ENCODE measurements around the gene SPDYE18. TPM values are rescaled to one million over a fixed set of nuclear protein-coding genes. Genes with fewer than 3 reads are reported as not detected.
"Not testable (repeated sequence)": the region's sequence is repeated elsewhere in the genome, so short reads cannot be mapped to it uniquely, and the experiment has no call there.

SPDYE18 gene, protein sequence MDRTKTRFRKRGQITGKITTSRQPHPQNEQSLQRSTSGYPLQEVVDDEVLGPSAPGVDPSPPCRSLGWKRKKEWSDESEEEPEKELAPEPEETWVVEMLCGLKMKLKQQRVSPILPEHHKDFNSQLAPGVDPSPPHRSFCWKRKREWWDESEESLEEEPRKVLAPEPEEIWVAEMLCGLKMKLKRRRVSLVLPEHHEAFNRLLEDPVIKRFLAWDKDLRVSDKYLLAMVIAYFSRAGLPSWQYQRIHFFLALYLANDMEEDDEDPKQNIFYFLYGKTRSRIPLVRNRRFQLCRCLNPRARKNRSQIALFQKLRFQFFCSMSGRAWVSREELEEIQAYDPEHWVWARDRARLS
- 1 to 10 TPM in 4 of 5 donors, under 1 TPM in 1; 0.72 to 2.3 (median 1.1) TPM for polyA plus RNA-seq (ENCODE audit: insufficient read depth in 1 of 5, insufficient read length in 5 of 5, low replicate concordance in 1 of 5)
- long read RNA-seq, donor 1 = 0 reads
- long read RNA-seq, donor 2 = 0 reads
- long read RNA-seq, donor 3 = 0 reads
- long read RNA-seq, donor 4 = 0 reads
- long read RNA-seq, donor 5 = 0 reads
- long read RNA-seq, donor 6 = 0 reads
- long read RNA-seq, donor 7 = 0 reads
- long read RNA-seq, donor 8 = 0 reads

DNA sequence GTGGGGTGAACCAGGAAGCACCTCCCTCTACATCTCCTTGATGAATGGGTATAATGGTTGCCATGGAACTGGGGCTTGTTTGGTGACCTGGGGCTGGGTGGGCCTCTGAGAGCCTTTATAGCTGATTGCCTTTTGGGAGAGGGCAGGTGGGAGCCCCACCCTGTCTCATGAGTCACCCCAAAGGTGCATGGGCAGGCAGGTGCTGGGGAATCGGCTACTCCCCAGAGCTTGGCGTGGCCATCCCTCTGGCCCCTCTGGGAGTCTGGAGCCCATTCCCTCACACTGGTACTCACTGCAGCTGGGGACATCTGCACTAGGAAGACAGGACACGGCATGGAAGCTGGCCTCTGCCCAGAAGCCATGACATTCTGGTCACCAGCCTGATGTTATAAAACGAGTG, at the start of gene SPDYE18:
SPDYE18 (minus strand) TSS at position 2 of the 400 bp plus-strand sequence. CDS start 2,046 bp downstream, outside the sequence.
- DNase-seq = not testable (repeated sequence)

DNA sequence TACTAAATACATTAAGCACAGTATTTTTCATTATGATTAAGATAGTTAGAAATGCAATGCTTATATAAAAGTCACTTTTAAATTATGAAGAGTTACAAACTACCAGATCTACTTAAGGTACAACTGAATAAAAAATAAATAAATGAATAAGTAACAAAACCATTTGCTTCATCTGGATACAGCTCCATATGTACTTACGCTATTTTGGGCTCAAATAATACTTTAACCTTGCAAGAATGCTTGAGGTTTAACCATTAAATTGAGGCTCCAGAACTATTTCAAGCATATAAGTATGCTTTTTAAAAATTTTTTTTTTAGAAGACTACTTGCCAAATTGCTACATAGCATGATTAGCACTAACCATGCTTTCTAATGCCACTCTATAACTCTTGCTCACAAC, 46.0 kb upstream of the SPDYE18 start:
- not testable (repeated sequence) for DNase-seq

DNA sequence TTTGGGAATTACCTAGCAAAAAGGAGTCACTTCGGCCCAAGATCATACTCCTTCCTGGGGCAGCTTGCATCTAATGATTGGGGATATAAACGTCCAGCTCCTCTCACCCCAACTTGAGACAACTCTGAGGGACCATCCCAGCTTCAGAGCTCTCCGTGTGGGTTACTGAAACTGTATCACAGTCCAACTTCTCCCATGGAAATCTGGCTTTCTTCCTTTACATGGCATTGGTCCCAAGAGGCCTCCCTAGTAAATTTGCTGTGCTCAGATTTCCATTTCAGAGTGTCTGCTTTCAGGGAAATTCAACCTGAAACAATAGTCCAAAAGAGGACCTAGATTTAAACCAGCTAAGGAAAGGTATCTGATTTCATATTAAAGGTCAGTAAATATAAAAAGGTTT, 45.3 kb upstream of the SPDYE18 start:
- peak in 1 of 2 donors; percentile 14 for DNase-seq

DNA sequence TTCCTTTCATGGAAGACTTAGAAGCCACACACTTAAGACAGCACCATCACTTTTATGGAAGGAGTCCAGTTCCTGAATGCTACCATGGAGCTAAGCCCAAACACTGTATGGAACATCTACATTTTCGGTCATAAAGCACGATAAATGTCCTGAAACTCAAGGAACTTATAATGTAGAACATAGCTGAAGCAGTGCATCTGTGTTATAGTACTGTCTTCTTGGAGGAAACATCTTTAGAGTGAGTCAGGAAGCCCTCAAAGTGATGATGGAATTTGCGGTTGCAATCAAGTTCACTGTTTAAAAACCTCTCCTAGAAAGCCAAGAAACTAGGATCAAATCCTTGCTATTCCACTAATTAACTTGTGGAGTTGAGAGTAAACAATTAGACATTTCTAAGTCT, 43.5 kb upstream of the SPDYE18 start:
- DNase-seq = not testable (repeated sequence)

DNA sequence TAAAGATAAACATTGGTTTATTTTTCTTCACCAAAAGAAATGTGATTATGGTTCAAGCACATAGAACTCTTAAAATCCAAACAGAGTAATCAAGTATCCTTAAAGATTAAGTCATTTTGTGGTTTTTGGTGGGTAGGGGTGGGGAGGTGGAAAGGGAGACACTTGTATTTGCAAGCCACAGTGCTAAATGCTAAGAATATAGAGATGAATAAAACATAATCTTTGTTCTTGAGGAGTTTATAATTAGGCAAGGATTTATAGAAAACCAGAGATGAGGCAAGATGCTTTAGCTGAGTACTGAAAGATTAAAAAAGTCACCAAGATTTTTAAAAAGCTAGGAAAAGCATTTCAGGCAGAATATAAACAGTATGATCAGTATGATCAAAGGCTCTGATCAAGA, 40.3 kb upstream of the SPDYE18 start:
- DNase-seq = not testable (repeated sequence)

DNA sequence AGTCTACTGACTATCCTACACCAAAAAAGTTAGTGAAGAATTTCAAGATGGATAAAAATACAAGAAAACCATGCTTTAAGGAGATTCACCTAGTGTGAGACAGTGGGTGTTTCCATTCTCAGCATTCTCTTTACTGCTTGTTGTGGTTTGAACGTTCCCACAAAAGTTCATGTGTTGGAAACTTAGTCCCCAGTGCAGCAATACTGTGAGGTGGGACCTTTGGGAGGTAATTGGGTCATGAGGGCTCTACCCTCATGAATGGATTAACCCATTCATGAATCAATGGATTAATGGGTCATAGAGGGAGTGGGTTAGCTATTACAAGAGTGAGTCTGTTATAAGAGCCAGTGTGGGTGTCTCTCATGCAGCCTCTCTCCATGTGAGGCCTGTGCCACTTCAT, 38.8 kb upstream of the SPDYE18 start:
- DNase-seq = not testable (repeated sequence)

DNA sequence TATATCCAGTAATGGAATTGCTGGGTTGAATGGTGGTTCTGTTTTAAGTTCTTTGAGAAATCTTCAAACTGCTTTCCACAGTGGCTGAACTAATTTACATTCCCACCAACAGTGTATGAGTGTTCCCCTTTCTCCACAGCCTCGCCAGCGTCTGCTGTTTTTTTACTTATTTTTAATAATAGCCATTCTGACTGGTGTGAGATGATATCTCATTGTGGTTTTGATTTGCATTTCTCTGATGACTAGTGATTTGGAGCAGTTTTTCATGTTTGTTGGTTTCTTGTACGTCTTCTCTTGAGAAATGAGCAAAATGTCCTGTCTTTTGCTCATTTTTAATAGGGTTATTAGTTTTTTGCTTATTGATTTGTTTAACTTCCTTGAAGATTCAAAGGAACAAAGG, 38.1 kb upstream of the SPDYE18 start:
- not testable (repeated sequence) for DNase-seq

DNA sequence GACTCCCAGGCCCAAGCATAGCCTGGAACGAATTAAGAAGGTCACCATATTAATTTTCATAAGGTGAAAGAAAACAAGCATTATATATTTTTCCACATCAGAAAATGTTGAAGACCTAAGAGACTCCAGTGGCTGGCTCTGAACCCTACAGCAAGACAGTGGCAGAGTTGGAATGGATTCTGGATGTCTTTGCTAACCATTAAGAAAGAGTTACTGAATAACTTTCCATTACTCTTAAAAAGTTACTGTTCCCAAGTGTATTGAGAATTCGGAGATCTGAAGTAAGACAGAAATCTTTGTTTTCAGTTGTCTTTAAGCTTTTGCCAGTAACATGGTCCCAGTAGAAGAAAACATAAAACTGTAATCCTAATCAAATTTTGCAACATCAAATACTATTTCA, 29.9 kb upstream of the SPDYE18 start:
- not testable (repeated sequence) for DNase-seq

DNA sequence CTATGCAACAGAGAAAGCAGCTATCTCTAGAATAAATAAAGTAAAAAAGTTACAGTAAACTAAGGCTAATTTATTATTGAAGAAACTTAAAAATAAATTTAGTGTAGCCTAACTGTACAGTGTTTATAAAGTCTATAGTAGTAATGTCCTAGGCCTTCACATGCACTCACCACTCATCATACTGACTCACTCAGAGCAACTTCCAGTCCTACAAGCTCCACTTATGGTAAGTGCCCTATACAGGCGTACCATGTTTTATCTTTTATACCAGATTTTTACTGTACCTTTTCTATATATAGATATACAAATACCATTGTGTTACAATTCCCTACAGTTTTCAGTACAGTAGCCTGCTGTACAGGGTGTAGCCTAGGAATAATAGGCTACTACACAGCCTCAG, 19.8 kb upstream of the SPDYE18 start:
- not testable (repeated sequence) for DNase-seq

DNA sequence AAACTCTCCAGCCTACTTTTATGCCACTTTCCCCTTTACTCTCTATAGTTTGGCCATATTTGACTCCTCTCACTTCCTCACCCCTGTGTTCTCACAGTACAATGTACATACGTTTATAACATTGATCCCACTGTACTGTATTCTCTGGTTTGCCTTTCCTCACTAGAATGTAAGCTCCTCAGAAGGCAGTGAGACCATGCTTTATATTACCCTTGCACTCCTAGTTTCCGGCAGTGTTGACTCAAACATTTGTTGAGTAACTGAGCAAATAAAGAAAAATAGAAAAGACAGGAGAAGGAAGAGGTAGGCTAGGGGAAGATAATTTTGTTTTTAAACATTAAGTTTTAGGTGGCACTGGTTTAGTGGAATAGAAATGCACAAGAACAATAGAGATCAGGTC, 17.9 kb upstream of the SPDYE18 start:
- not testable (repeated sequence) for DNase-seq

DNA sequence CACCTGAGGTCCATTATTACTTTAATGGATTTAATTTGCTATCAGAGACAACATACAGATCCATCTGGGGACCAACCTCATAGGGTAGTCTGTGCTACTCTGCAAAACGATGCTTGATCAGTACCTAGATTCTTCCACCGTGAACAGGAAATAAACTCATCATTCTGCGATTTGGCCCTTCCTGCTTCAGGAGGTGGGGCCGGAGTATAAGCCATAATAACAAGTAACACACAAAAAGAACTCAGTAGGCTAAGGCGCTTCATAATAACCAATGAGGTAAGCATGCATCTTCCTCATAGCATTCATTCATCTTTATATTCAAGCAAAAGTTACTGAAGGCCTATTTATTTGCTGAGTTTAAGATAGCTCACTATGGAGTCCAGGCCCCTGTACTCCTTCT, 17.3 kb upstream of the SPDYE18 start:
- DNase-seq = not testable (repeated sequence)

DNA sequence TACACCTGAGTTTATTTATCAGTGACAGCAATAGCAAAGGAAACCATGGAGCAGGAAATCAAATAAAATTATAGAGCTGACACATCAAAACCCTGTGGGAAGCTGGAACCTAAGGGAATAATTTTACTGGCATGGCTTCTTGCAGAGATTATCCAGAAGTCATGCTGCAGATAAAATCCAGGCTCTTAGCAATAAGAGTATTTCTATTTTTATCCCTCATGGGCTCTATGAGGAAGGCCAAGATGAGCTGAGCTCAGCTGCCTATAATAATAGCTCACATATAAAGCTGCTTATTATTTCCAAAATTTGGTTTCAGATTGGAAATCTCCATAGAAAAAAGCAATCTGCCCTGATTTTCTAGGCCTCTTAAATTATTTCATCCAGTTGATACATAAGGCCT, 16.8 kb upstream of the SPDYE18 start:
- DNase-seq = not testable (repeated sequence)

DNA sequence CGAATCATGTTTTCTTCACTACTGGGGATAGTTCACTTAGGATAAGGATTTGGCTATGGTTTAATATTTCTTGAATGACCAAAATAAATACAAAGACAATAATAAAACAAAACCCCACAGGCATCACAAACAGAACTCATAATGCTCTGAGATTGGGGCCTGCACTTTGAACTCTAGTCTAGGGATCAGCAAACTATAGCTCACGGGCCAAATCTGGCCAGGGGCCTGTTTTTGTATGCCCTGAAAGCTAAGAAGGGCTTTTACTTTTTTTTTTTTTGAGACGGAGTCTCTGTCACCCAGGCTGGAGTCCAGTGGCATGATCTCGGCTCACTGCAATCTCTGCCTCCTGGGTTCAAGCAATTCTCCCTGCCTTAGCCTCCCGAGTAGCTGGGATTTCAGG, 14.7 kb upstream of the SPDYE18 start:
- not testable (repeated sequence) for DNase-seq

DNA sequence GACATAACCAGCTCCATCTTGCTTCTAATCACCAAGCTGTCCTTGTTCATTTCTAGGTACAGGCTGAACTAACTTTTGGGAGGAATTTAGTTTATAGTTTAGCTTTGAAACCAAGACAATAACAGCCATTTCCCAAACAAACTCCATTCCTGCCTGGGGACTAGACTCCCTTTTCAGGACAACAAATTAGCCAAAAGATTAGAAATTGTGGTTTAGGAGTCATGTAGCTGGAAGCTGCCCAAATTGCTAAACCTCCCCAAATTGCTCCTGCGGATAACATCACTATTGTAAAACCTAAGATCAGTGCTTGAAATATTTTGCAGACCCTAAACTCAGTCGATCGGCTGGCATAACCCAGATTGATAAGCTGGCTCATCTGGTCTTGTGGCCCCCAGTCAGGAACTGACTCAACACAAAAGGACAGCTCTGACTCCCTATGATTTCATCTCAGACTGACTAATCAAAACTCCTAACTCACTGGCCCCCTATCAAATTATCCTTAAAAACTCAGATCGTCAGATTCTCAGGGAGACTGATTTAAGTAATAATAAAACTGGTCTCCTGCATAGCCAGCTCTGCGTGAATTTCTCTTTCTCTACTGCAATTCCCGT, 12.5 kb upstream of the SPDYE18 start:
- DNase-seq = not testable (repeated sequence)

DNA sequence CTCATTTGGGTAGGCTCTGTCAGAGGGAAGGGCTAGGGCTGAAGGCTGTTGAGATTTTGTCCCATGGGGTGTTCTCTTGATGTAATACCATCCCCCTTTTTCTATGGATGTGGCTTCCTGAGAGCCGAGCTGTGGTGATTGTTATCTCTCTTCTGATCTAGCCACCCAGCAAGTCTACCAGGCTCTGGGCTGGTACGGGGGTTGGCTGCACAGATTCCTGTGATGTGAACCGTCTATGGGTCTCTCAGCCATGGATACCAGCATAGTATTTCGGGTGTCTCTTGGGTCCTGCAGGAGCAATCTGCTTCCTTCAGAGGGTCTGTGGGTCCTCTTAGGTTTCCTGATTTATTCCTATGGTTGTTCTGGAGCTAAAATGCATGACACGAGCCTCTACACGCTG, 8.8 kb upstream of the SPDYE18 start:
- DNase-seq = not testable (repeated sequence)

DNA sequence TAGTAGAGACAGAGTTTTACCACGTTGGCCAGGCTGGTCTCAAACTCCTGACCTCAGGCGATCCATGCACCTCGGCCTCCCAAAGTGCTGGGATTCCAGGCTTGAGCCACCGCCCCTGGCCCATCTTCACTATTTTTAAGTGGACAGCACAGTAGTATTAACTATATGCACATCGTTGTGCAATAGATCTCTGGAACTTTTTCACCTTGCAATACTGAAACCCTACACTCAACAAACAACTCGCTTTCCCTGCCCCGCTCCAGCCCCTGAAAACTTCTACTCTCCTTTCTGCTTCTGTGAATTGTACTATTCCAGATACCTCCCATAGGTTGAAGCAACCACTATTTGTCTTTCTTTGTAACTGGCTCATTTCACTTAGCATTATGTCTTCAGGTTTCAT, 3.5 kb upstream of the SPDYE18 start:
- not testable (repeated sequence) for DNase-seq

DNA sequence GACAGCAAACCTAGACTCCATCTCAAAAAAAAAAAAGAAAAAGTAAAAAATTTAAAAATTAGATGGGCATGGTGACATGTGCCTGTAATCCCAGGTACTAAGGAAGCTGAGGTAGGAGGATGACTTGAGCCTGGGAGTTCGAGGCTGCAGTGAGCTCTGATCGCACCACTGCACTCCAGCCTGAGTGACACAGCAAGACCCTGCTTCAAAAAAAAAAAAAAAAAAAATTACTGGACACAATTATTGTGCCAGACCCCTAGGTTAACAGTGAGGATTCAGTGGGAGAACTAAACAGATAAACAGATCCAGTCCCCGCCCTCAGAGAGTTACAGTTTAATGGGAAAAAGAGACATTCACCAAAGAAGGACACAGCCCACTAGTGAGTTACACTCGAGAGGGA, 1.4 kb upstream of the SPDYE18 start:
- DNase-seq = not testable (repeated sequence)

DNA sequence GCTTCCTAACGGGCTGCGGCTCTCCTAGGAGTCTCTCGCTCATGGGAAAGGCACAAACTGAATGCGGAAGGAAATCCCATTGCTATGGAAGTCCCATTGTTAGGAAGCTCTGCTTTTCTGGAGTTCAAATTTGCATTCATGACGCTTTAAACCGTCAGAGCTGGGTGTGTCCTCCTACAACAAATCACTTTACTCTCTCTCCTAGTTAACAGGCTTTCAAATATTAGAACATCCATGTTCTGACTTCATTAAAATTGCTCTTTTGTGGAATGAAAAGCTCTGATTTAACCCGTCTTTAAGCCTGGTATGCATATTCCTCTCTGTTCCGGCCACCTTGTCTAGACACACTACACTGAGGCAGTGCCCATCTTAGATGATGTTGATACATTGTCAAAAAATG, 30.1 kb downstream of the SPDYE18 start, which contains the start of gene SPDYE17:
SPDYE17 (minus strand) TSS at position 101 of the 400 bp plus-strand sequence. CDS start 1,791 bp downstream, outside the sequence.
- DNase-seq = not testable (repeated sequence)

DNA sequence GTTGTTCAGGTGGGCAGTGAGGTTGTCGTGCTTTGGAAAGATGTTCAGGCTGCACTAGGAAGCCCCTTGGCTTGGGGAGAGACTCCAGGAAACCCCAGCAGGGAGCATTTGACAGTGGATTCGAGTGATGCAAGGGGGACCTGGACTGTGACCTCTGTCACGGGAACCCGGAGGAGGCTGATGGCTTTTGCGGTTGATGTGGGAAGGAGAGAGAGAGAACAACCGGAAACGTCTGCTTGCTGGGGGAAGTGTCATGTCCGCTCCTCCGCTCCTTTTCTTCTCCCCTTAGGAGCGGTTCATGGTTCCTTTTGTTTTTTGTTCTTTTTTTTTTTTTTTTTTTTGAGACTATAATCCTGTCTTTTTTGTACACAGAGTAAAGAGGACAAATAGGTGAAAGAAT, 36.0 kb downstream of the SPDYE18 start:
- not testable (repeated sequence) for DNase-seq

DNA sequence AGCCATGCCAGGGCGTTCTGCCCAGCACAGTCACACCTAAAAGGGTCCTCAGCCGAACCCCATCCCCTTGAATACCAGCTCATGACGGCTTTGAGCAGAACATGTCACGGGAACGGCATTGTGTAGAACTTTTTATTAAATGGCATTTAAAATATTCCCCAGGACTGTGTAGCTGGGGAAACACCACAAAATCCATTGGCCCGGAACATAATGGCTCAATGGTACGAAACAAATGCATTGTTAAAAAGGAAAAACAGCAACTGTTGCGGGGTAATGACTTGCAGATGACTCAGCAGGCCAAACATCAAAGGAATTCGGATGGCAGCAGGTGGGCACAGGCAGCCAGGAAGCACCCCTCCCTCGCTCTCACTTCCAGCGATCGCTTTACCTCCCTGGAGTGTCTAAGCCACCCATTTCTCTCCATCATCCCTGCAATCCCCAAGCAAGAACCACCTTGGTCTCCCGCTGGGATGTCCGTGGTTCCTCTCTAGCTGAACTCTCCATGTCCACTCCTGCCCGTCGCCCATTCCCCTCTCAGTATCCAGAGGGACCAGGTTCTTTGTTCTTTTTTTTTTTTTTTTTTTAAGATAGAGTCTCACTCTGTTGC, 52.2 kb downstream of the SPDYE18 start:
- not testable (repeated sequence) for DNase-seq

DNA sequence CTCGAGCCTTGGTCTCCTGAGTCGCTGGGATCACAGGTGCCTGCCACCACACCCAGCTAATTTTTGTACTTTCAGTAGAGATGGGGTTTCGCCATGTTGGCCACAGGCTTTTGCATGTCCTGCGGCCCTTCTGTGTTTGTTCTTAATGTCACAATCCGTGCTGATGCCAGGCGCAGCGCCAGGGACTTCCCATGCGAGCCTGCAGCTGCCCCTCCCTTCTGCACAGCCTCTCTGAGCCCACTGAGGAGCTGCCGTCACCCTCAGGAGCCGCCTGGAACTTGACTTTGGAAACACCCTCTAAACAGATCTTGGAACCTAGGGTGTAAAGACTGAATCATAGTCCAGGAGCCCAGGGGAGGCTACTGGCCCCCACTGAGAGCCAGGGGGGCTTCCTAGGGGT, 54.4 kb downstream of the SPDYE18 start:
- DNase-seq = not testable (repeated sequence)
